Measurements from ENCODE around the gene THSD8.

GRCh38 chr19:12838886-12839756, 37.3 kb downstream of the THSD8 start:
- TF ChIP-seq CTCF (IDR thresholded peaks at IDR 0.05 in 8 of 11, conservative IDR thresholded peaks at IDR 0.05 in 3 of 11) (no peak), POLR2A (IDR thresholded peaks at IDR 0.05) (no peak)
